Bronchial epithelial cell (primary cell): ENCODE results near the gene ICE1. TPM values are rescaled to one million over a fixed set of nuclear protein-coding genes. Genes with fewer than 3 reads are reported as not detected.

Source experiments
- DNase-seq: peaks from one replicate; pipeline ENCODE4 v3.0.0-alpha.2; 2010; ENCODE audit warnings: low read depth
- FAIRE-seq: peaks from 2 replicates; lab custom pipeline; 2011; peaks lifted over from hg19 to GRCh38; lab: Jason Lieb, UNC
- H3K27me3 ChIP-seq: 2 replicates; pipeline ENCODE4 v1.5.1; 2011; ENCODE audit warnings: low read length; ENCODE audit not compliant: control insufficient read depth, insufficient read depth
- H3K36me3 ChIP-seq: 2 replicates; pipeline ENCODE4 v1.5.1; 2011; ENCODE audit warnings: low read length; ENCODE audit not compliant: control insufficient read depth, insufficient read depth
- H3K4me3 ChIP-seq: 2 replicates; pipeline ENCODE4 v1.5.1; 2011; ENCODE audit warnings: mild to moderate bottlenecking, low read depth, low read length, control low read depth
- CTCF ChIP-seq: IDR thresholded peaks from 2 replicates; pipeline ENCODE4 v1.5.1; 2011; ENCODE audit warnings: mild to moderate bottlenecking, moderate library complexity, low read length, control low read depth, inconsistent platforms; ENCODE audit not compliant: insufficient read depth, severe bottlenecking
- total RNA-seq: library from RNA; depleted of rRNA; stranded (reverse); fragments of >200 nt; gene quantifications from 2 replicates; pipeline ENCODE4 v1.2.1, GENCODE V29; 2014

ICE1 gene
- total RNA-seq, 1 donor from 2014 or later = 19.7 TPM

GRCh38 chr5:5418006-5418405 lies 4.5 kb upstream of the ICE1 start:
- TF ChIP-seq CTCF = no peak
- no peak overlapping the region for H3K4me3 ChIP-seq
- no peaks in the 10 kb centered on the region for H3K27me3 ChIP-seq
- FAIRE-seq (no peak), DNase-seq (no peak)
- no peaks in the 10 kb centered on the region for H3K36me3 ChIP-seq

GRCh38 chr5:5418764-5419163 lies 3.7 kb upstream of the ICE1 start:
- H3K4me3 ChIP-seq = no peak overlapping the region
- FAIRE-seq = no peak
- H3K27me3 ChIP-seq = no peaks in the 10 kb centered on the region
- no peaks in the 10 kb centered on the region for H3K36me3 ChIP-seq
- TF ChIP-seq CTCF = no peak
- no peak for DNase-seq

GRCh38 chr5:5419291-5420210 lies 2.9 kb upstream of the ICE1 start:
- Histone ChIP-seq H3K27me3 (no peaks in the 10 kb centered on the region), H3K4me3 (no peak overlapping the region), H3K36me3 (no peaks in the 10 kb centered on the region)
- peak; percentile 55 for DNase-seq
- FAIRE-seq = no peak
- peak; percentile 64 for TF ChIP-seq CTCF

- FAIRE-seq = no peak
These were observed 2.2 kb upstream of the ICE1 start for GRCh38 chr5:5420251-5420650.

GRCh38 chr5:5421149-5421960 lies 1.1 kb upstream of the ICE1 start:
- no peak for TF ChIP-seq CTCF
- H3K27me3 ChIP-seq = no peaks in the 10 kb centered on the region
- FAIRE-seq = no peak
- H3K36me3 ChIP-seq = no peaks in the 10 kb centered on the region
- peak overlapping the region; percentile 80 for H3K4me3 ChIP-seq
- peak; percentile 15 for DNase-seq

More at GRCh38 chr5:5420251-5420650, 2.2 kb upstream of the ICE1 start:
- Histone ChIP-seq H3K36me3 (no peaks in the 10 kb centered on the region), H3K27me3 (no peaks in the 10 kb centered on the region), H3K4me3 (no peak overlapping the region)
- DNase-seq = no peak
- TF ChIP-seq CTCF = no peak
